T-cell (primary cell): Measurements from ENCODE around the gene REC114. TPM values are rescaled to one million over a fixed set of nuclear protein-coding genes. Genes with fewer than 3 reads are reported as not detected.
A peak's percentile ranks its signal among the peaks of the same experiment; 100 is the strongest.
"Not testable (repeated sequence)": the region's sequence is repeated elsewhere in the genome, so short reads cannot be mapped to it uniquely, and the experiment has no call there.

ENCODE experiments used
- ATAC-seq, 4 experiments: fragments of 200-7000 bp in 3 of 4; fragments of 150-1000 bp in 1 of 4; cut with Tn5 transposase; replicated peaks in 1 of 4; 1 replicate in 3 of 4; 2 replicates in 1 of 4; pipeline ENCODE4 v1.10.0; 2021; ENCODE audit warnings: moderate library complexity in 3 of 4, mild to moderate bottlenecking in 2 of 4, moderate number of reproducible peaks in 1 of 4
- CTCF ChIA-PET, 2 donors: fragments of 300-600 bp; sonication (Branson Sonifier 250); formaldehyde crosslinking; loops; one replicate each; lab custom pipeline; 2022; ENCODE audit warnings: antibody characterized with exemption in 2 of 2; lab: Charles Lee
- POLR2A ChIA-PET, 2 donors: fragments of 300-600 bp; sonication (Branson Sonifier 250); formaldehyde crosslinking; loops; one replicate each; lab custom pipeline; 2022; ENCODE audit warnings: antibody characterized with exemption in 2 of 2; lab: Charles Lee
- DNase-seq, 35 experiments: peaks; one replicate each; pipeline versions ENCODE4 v3.0.0 to v3.0.0-alpha.2; 2013 to 2023
- H3K27ac ChIP-seq: one replicate; pipeline ENCODE4 v1.5.1; 2013; ENCODE audit warnings: low read length
- H3K27me3 ChIP-seq, 2 experiments: replicated peaks in 1 of 2; 1 replicate in 1 of 2; 2 replicates in 1 of 2; pipeline versions ENCODE4 v1.6.1 to v1.7.0; 2013; ENCODE audit warnings: low read length in 1 of 2, mixed read lengths in 1 of 2; ENCODE audit not compliant: control insufficient read depth in 2 of 2, insufficient read depth in 2 of 2; ENCODE audit errors: extremely low read depth in 1 of 2
- H3K36me3 ChIP-seq, 2 donors: 1 replicate in 1 of 2; 2 replicates in 1 of 2; pipeline versions ENCODE4 v1.6.1 to v1.7.0; 2013; ENCODE audit warnings: low read length in 1 of 2; ENCODE audit not compliant: control insufficient read depth in 2 of 2, insufficient read depth in 1 of 2; ENCODE audit errors: extremely low read depth in 1 of 2
- H3K4me1 ChIP-seq, 2 experiments: 1 replicate in 1 of 2; 2 replicates in 1 of 2; pipeline versions ENCODE4 v1.6.1 to v1.7.0; 2013; ENCODE audit warnings: low read length in 2 of 2, mixed read lengths in 1 of 2; ENCODE audit not compliant: insufficient read depth in 2 of 2, control insufficient read depth in 1 of 2; ENCODE audit errors: extremely low read depth in 1 of 2
- H3K4me3 ChIP-seq, 2 donors: 1 replicate in 1 of 2; 2 replicates in 1 of 2; pipeline versions ENCODE4 v1.5.1 to v1.7.0; 2013; ENCODE audit warnings: mild to moderate bottlenecking in 2 of 2, low read length in 1 of 2, moderate library complexity in 1 of 2; ENCODE audit not compliant: control insufficient read depth in 1 of 2; ENCODE audit errors: extremely low read depth in 1 of 2
- H3K9me3 ChIP-seq: 2 replicates; pipeline ENCODE4 v1.7.0; 2013
- H3K27ac Mint-ChIP-seq, 2 donors: one replicate each; pipeline ENCODE4 v1.8.0; 2020 to 2021; ENCODE audit warnings: mild to moderate bottlenecking in 2 of 2, mixed read lengths in 2 of 2
- H3K27me3 Mint-ChIP-seq, 2 donors: one replicate each; pipeline ENCODE4 v1.8.0; 2021 to 2022; ENCODE audit warnings: mixed read lengths in 2 of 2
- H3K36me3 Mint-ChIP-seq: one replicate; pipeline ENCODE4 v1.8.0; 2021; ENCODE audit warnings: mixed read lengths
- H3K4me1 Mint-ChIP-seq, 3 donors: one replicate each; pipeline ENCODE4 v1.8.0; 2020 to 2022; ENCODE audit warnings: mixed read lengths in 3 of 3, mild to moderate bottlenecking in 1 of 3
- H3K4me3 Mint-ChIP-seq, 3 donors: one replicate each; pipeline ENCODE4 v1.8.0; 2020 to 2022; ENCODE audit warnings: mild to moderate bottlenecking in 3 of 3, mixed read lengths in 3 of 3, moderate library complexity in 3 of 3
- H3K9me3 Mint-ChIP-seq, 3 donors: one replicate each; pipeline ENCODE4 v1.8.0; 2020 to 2022; ENCODE audit warnings: mixed read lengths in 3 of 3
- WGBS: methylation state at CpG from one replicate; pipeline ENCODE4 v1.1.5; 2013; ENCODE audit warnings: missing lambda C conversion rate; ENCODE audit not compliant: insufficient coverage; 5-methylcytosine and 5-hydroxymethylcytosine counted together
- total RNA-seq, 35 experiments: library from RNA in 6 of 35; stranded (reverse) in 6 of 35; fragments of 120-200 nt in 1 of 35; gene quantifications; one replicate each; pipeline versions ENCODE4 v1.2.1 to v1.2.4 and lab custom pipeline; 2013 to 2026

REC114 gene
- total RNA-seq, 5 donors from 2014 or later (not counting 1 experiment from before 2014, with no cell fraction given): not detected

DNA sequence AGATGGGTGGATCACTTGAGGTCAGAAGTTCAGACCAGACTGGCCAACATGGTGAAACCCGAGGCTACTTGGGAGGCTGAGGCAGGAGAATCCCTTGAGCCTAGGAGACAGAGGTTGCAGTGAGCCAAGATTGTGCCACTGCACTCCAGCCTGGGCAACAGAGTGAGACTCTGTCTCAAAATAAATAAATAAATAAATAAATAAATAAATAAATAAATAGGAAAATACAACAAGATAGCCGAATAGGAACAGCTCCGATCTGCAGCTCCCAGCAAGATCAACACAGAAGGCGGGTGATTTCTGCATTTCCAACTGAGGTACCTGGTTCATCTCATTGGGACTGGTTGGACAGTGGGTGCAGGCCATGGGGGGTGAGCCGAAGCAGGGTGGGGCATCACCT is 4.5 kb downstream of the REC114 start:
- H3K9me3 Mint-ChIP-seq: peaks cover 16 to 26% (median 21%) of the 10 kb centered on the region in 3 donors
- CTCF ChIA-PET: not testable (repeated sequence)

GRCh38 chr15:73448158-73448758 is 5.3 kb downstream of the REC114 start:
- peaks cover 0 to 15% of the 10 kb centered on the region in 2 experiments for H3K4me1 ChIP-seq
- CTCF ChIA-PET, H3K27me3 ChIP-seq, H3K27ac ChIP-seq, H3K9me3 ChIP-seq, POLR2A ChIA-PET, H3K4me3 ChIP-seq, H3K36me3 ChIP-seq: not testable (repeated sequence)
- peaks cover 0 to 22% (median 10%) of the 10 kb centered on the region in 3 donors for H3K4me1 Mint-ChIP-seq
- peak overlapping the region; percentile 5 to 39 for H3K27ac Mint-ChIP-seq
- peaks cover 16 to 26% (median 21%) of the 10 kb centered on the region in 3 donors for H3K9me3 Mint-ChIP-seq
- peak overlapping the region in 1 of 3 donors; percentile 18 for H3K4me3 Mint-ChIP-seq
- DNase-seq (peak in 19 of 35 experiments; percentile 0 to 34 (median 11)), ATAC-seq (peak in 2 of 4 experiments; percentile 58 to 63)
- H3K36me3 Mint-ChIP-seq: peaks cover 10% of the 10 kb centered on the region
- WGBS: 73% methylated on average over 4 of the region's 5 CpGs
- peaks cover 6 to 26% of the 10 kb centered on the region in 2 donors for H3K27me3 Mint-ChIP-seq

More for the DNA sequence above, 4.5 kb downstream of the REC114 start:
- H3K27ac ChIP-seq, H3K4me3 ChIP-seq, H3K4me3 Mint-ChIP-seq, H3K36me3 ChIP-seq, DNase-seq, ATAC-seq, H3K27me3 ChIP-seq, H3K9me3 ChIP-seq, POLR2A ChIA-PET, H3K27ac Mint-ChIP-seq: not testable (repeated sequence)
- H3K4me1 ChIP-seq: peaks cover 0 to 15% of the 10 kb centered on the region in 2 experiments
- Mint-ChIP-seq H3K27me3 (peaks cover 6 to 28% of the 10 kb centered on the region in 2 donors), H3K36me3 (peaks cover 10% of the 10 kb centered on the region), H3K4me1 (peaks cover 0 to 22% (median 10%) of the 10 kb centered on the region in 3 donors)
- 80% methylated on average over 1 of the region's 5 CpGs for WGBS

DNA sequence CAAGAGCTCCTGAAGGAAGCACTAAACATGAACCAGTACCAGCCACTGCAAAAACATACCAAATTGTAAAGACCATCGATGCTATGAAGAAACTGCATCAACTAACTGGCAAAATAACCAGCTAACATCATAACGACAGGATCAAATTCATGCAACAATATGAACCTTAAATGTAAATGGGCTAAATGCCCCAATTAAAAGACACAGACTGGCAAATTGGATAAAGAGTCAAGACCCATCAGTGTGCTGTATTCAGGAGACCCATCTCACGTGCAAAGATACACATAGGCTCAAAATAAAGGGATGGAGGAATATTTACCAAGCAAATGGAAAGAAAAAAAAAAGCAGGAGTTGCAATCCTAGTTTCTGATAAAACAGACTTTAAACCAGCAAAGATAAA is 7.0 kb downstream of the REC114 start:
- H3K36me3 Mint-ChIP-seq: peaks cover 10% of the 10 kb centered on the region
- peaks cover 0 to 15% of the 10 kb centered on the region in 2 experiments for H3K4me1 ChIP-seq
- H3K4me3 ChIP-seq, POLR2A ChIA-PET, H3K4me3 Mint-ChIP-seq, DNase-seq, CTCF ChIA-PET, H3K9me3 ChIP-seq, H3K27ac Mint-ChIP-seq, H3K36me3 ChIP-seq, H3K27ac ChIP-seq, ATAC-seq, H3K27me3 ChIP-seq: not testable (repeated sequence)
- peaks cover 0 to 22% (median 10%) of the 10 kb centered on the region in 3 donors for H3K4me1 Mint-ChIP-seq
- H3K27me3 Mint-ChIP-seq: peaks cover 5 to 23% of the 10 kb centered on the region in 2 donors
- H3K9me3 Mint-ChIP-seq: peaks cover 16 to 26% (median 21%) of the 10 kb centered on the region in 3 donors
- WGBS: no CpG with 5 or more reads among the region's 3 CpGs

- DNase-seq (no peak), ATAC-seq (no peak)
- H3K4me3 Mint-ChIP-seq: no peak overlapping the region
- H3K4me1 ChIP-seq: no peaks in the 10 kb centered on the region
- H3K27ac ChIP-seq: no peak overlapping the region
- H3K36me3 Mint-ChIP-seq: peaks cover 4% of the 10 kb centered on the region
- no peak overlapping the region for H3K27ac Mint-ChIP-seq
- H3K9me3 Mint-ChIP-seq: peaks cover 15 to 25% (median 16%) of the 10 kb centered on the region in 3 donors
- no peak overlapping the region for H3K4me3 ChIP-seq
- peaks cover 0 to 2% of the 10 kb centered on the region in 2 experiments for H3K27me3 ChIP-seq
- ChIA-PET CTCF (no interaction called here), POLR2A (no interaction called here)
- no peaks in the 10 kb centered on the region for H3K9me3 ChIP-seq
- no peaks in the 10 kb centered on the region for H3K4me1 Mint-ChIP-seq
- H3K36me3 ChIP-seq: no peaks in the 10 kb centered on the region
- peaks cover 4 to 23% of the 10 kb centered on the region in 2 donors for H3K27me3 Mint-ChIP-seq
- no CpG with 5 or more reads among the region's 1 CpG for WGBS
Observed at GRCh38 chr15:73454096-73454495, 11.1 kb downstream of the REC114 start.

DNA sequence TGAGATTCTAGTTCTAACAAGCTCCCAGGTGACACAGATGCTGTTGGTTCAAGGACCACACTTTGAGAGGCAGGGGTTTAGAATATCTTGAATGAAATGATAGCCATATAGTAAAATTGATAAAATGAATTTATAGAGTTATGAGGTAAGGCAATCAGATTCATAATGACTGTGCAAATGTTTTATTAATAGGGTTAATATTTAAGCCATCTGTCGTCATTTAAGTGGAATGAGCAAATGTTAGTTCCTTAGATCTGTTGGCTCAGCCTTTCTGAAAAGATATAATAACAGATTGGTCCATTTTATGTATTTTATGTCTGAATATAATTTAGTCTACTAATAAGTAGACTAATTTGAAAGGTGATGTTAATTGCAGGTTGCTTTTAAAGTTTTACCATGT is 12.9 kb downstream of the REC114 start:
- Histone ChIP-seq H3K36me3 (no peaks in the 10 kb centered on the region), H3K27me3 (peaks cover 0 to 4% of the 10 kb centered on the region in 2 experiments), H3K4me3 (no peak overlapping the region), H3K27ac (no peak overlapping the region), H3K9me3 (no peaks in the 10 kb centered on the region), H3K4me1 (no peaks in the 10 kb centered on the region)
- ChIA-PET POLR2A (no interaction called here), CTCF (no interaction called here)
- no peak for ATAC-seq
- no CpG with 5 or more reads among the region's 1 CpG for WGBS
- Mint-ChIP-seq H3K36me3 (no peaks in the 10 kb centered on the region), H3K27me3 (peaks cover 4 to 19% of the 10 kb centered on the region in 2 donors), H3K9me3 (peaks cover 2 to 14% (median 7%) of the 10 kb centered on the region in 3 donors), H3K4me1 (no peaks in the 10 kb centered on the region), H3K27ac (no peak overlapping the region), H3K4me3 (no peak overlapping the region)
- no peak for DNase-seq

GRCh38 chr15:73457334-73457733 is 14.4 kb downstream of the REC114 start:
- no peak overlapping the region for H3K4me3 Mint-ChIP-seq
- H3K9me3 Mint-ChIP-seq: no peaks in the 10 kb centered on the region
- H3K4me1 Mint-ChIP-seq: no peaks in the 10 kb centered on the region
- DNase-seq (no peak), ATAC-seq (no peak)
- 80% methylated on average over 2 of the region's 5 CpGs for WGBS
- Histone ChIP-seq H3K27ac (no peak overlapping the region), H3K9me3 (no peaks in the 10 kb centered on the region), H3K36me3 (no peaks in the 10 kb centered on the region), H3K27me3 (peaks cover 0 to 4% of the 10 kb centered on the region in 2 experiments), H3K4me3 (no peak overlapping the region), H3K4me1 (no peaks in the 10 kb centered on the region)
- H3K36me3 Mint-ChIP-seq: no peaks in the 10 kb centered on the region
- ChIA-PET CTCF (interaction anchor here in 1 of 2 donors (0.7 kb wide), 1 partner anchor 1315 kb away, joined by 12 read pairs; no protein-coding TSS in a partner anchor), POLR2A (no interaction called here)
- peaks cover 7 to 22% of the 10 kb centered on the region in 2 donors for H3K27me3 Mint-ChIP-seq
- no peak overlapping the region for H3K27ac Mint-ChIP-seq
